Astrocyte (in vitro differentiated cells and primary cell): Measurements from ENCODE around the gene CPNE7.

Source experiments
- CTCF ChIP-seq: IDR thresholded peaks from 2 replicates; pipeline ENCODE4 v1.5.1; 2011; ENCODE audit warnings: low read depth, mild to moderate bottlenecking, inconsistent platforms, low read length, moderate library complexity; ENCODE audit not compliant: insufficient read depth
- EZH2 ChIP-seq: IDR thresholded peaks from 2 replicates; pipeline ENCODE4 v1.6.1; 2012; ENCODE audit warnings: mild to moderate bottlenecking, low read length, inconsistent platforms; ENCODE audit not compliant: insufficient read depth

- TF ChIP-seq CTCF (no peak), EZH2 (no peak)
Observed at GRCh38 chr16:89620406-89620841, 44.9 kb downstream of the CPNE7 start.
